Stimulated activated CD4-positive, alpha-beta T cell treated with anti-CD3 and anti-CD28 coated beads, Interleukin-4, amount 100 ng/mL, for 24 hours (primary cell): Measurements from ENCODE around the gene ZFYVE28.

Source experiments
- DNase-seq: peaks from one replicate; pipeline ENCODE4 v3.0.0-alpha.2; 2020

Gene ZFYVE28

DNA sequence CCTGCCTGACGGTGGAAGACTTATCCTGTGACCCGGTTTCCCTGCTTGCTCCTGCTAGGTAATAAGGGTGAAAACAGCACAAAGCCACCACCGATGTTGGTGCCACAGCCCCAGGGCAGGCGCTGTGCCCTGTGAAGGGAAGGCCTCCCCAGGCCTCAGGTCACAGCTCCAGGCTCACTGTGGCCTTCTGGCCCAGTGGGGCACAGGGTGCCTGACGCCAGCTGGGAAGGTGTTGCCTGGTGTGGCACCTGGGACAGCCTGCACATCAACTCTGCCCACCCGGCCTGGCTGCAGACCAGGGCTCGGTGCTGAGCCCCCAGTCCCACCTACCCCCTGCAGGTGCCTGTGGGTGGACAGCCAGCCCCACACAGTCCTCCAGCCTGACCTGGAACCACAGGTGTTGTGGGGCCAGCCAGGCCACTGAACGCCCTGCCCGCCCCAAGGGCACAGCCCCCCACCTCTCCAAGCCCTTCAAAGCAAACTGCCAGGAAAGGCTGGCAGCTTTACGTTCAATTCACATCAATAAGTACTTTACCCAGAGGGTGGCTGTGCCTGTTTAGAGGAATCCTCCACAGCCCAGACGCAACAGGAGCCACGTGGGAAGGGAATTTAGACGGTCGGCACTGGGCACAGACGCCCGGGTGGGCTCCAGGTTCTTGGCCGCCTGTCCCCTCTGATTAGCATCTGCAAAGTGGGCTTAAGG, 54.3 kb downstream of the ZFYVE28 start:
- no peak for DNase-seq

DNA sequence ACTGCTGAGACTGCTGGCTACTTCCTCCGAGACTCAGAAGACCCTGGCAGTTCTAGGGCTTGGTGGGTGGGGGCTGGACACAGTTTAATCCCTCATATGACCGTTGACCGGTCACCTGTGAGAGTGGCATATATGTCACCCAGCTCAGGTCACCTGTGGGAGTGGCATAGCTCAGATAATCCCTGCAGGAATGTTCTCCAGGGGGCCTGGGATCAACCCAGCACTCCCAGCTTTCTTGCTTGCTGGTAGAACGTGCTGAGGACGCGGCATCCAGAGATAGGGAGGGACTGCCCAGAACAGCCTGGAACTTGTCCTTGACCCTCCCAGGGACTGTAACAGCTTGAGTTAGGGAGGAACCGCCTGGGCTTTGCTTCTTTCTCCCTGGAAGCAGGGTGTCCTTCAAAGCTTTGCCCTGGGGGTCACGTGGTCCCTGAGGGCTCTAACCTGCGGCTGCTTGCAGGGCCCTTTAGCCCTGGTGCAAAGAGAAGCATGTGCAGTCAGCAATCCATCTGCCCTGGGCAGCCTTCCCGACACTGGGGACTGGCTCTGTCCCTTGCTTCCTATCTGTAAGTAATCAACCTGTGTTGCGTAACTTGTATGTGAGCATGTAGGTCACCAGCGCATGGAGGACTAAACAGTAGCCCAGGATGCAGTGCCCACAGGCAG, 55.3 kb downstream of the ZFYVE28 start:
- no peak for DNase-seq

DNA sequence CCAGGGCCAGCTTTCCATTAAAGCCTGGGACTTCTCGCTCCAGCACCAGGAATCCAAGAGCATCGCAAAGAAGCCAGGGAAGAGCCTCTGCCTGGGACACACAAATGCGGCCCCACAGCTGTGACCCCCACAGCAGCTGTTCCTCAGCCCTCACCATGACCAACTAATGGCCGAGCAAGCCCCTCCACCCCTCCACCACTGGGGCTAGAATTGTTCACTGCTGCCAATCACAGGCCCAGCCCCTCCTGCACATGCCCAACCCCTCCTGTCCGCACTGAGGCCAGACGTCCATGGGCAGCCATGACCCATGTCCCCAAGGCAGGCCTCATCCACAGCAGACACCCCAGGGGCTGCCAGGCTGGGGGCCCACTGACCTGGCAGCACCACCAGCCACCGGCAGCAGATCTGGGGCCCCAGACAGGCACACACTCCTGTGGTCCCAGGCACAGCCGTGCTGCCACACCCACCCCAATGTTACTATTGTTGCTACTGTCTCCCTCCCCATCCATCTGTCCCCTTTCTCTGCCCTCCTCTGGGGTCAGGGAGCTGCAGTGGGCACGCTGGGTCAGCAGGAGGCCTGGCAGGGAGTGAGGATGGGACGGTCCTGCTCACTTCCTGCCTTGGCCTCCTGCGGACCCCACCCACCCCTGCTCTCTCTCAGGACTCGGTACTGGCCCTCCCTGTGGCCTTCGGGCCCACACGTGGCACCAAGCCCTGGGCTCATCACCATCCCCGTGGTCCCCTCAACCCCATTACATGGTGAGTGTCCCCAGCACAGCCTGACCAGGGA, 56.0 kb downstream of the ZFYVE28 start:
- no peak for DNase-seq

DNA sequence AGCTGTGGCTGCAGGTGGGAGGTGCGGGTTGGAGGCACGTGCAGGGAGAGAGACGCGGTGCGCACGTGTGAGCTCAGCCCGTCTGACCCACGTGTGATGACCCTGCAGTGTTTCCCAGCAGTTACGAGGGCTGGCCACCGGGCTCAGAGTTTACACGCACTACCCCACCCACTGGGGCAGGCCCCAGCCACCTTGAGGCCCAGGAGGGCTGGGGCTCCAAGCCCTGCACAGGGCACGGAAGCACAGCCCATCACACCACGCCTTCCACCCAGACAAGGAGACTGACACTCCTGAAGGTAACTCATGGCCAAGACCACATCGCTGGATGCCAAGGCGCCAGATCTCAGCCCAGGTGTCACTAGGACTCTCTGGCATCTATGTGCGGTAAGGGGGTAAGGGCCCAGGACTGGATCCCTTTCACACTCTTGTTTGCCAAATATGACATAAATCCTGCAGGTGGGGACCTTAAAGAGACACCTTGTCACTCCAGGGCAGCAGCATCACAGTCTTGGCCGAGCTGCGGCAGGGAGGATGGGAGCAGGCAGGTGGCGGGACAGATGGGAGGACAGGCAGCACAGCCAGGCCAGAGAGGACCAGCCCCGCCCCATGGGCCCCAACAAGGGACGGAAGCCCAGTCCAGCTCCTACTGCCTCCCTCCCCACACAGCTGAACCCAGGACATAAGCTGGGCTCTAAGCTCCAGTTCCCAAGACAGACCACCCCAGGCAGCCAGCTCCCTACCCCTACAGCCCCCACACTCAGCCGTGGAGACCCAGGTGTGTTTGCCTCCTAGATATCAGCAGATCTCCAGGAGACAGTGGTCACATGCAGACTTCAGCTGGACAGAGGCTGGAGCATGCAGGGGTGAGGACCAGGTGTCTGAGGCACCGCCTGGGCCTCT, 56.8 kb downstream of the ZFYVE28 start:
- DNase-seq: no peak

DNA sequence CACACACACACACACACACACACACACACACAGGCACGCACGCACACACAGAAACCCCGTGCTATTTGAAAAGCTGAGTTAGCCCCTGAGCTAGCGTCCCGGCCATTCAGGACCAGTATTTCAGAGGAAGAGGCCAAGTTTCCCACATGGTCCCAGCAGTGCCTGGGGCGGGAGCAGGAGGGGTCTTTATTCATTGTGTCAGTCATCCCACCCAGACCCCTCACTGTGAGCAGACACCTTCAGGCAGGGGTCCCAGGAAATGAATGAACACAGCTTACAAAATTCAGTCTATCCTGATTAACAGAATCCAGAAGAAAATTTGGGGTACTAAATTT, 58.1 kb downstream of the ZFYVE28 start:
- no peak for DNase-seq

DNA sequence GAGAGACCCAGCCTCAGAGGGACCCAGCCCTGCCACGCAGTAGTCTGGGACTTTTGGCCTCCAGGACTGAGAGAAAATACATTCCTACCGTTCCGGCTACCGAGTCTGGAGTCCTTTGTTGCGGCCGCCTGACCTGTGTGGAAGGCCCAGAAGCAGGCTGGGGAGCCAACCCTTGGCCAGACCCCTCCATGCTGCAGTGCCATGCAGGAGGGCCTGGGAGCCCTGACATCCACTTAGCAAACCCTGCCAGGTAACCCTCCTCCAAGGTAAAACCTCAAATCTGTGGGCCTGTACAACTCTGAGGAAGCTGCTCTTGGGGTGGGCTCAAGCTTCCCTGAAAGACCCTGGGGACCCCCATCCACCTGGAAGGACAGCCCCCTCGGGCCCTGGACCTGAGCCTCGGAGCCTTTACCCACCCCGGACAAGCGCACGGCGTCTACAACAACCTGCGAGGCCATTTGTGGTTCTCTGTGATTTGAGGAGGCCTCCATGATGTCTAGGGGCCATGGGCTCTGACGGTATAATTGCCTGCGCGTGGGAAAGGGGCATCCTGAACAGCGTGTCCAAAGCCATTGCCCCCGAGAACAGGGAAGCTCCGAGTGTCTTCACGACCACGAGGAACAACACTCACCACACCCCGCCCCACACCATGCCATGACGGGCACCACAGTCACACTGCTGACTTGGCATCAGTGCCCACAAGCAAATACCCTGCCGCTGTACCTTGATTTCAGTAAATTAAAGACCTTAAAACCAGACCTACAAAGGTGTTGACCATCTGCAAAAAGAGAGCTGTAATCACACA, 58.7 kb downstream of the ZFYVE28 start:
- no peak for DNase-seq

DNA sequence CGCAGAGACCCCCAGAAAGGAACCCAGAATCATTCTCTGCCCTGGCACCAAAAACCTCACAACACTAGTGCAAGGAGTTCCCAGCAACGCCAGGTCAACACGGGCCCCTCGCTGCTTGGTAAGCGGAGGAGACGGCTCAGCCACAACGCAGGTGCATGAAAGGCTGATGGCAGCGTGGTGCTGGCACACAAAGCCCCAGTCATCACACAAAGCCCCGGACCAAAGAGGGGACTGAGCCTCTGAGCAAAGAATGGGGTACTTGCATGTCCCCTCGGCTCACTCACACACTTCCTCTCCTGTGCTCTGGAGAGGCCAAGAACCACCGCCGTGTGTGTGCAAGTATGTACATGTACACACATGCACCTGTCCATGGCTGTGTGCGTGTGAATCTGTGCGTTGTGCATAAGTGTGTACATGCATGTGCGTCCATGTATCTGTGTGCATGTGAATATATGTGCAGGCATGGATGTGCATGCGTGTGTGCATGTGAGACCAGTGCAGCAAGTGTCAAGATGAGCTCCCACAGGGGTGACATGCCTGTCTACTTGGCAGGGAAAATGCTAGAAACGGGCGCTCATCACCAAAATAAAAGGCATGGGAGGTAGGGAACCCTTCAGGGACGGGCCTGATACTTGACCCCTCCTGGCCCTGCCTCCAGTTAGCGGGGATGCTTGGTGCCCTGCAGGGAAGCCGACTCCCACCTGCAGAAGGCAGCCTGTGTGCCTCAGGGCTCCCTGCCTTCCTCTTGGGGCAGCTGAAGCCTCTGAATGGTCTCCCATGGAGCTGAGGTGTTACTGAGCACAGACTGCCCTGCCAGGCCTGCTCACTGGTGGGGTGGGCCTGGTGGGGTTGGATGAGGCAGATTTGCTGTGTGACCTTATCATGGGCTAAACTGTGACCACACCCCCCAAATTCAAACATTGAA, 60.4 kb downstream of the ZFYVE28 start:
- no peak for DNase-seq

DNA sequence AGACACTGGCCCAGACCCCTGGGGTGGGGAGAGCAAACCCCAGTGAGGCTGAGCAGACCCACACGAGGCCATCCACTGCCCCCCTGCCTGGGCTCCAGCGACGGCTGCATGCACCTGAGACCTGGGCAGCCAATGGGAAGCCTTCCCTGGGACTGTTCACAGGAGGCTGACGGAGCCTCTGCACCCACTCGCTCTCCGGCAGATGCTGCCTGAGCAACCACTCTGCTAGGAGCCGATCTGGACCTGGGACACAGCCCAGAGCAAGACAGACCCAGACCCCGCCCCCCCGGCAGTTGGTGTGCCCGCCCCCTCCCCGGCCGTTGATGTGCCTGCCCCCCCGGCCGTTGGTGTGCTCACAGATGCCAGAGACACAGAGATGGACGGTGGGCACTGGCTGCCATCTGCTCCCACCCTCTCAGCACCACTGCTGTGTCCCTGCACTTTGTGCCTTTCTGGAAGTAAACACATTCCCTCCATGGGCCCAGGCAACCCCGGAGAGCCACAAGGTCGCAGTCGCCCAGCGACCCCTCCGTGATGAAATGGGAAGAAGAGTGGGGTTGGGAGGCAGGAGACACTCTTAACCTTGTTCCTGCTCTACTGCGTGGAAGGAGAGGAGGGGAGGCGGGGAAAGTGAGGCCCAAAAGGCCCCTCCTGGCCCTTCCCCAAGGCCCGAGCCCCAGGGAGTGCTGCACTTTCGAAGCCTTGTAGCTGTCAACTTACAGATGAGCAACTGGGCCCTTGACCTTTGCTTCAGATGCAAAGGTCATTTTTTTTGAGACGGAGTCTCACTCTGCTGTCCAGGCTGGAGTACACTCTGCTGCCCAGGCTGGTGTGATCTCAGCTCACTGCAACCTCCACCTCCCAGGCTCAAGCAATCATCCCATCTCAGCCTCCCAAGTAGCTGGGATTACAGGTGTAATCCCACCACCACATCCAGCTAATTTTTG, 62.0 kb downstream of the ZFYVE28 start:
- no peak for DNase-seq

DNA sequence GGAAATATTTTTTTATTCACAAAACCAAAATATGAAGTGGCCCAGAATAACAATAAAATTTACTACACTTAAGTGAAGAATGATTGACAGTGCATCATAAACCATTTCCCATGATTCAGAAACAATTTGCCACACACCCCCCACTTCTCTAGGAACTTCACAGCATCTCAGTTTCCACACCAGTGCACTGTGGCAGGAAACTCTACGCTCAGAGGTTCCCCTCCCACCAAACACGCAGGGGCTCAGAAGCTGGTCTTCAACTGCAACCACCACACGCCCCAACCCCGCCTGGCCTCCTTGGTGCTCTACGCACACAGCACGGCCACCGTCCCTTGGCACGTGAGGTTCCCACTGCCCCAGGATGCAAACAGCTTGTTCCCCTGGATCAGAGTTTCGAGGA, 63.7 kb downstream of the ZFYVE28 start:
- DNase-seq: no peak

DNA sequence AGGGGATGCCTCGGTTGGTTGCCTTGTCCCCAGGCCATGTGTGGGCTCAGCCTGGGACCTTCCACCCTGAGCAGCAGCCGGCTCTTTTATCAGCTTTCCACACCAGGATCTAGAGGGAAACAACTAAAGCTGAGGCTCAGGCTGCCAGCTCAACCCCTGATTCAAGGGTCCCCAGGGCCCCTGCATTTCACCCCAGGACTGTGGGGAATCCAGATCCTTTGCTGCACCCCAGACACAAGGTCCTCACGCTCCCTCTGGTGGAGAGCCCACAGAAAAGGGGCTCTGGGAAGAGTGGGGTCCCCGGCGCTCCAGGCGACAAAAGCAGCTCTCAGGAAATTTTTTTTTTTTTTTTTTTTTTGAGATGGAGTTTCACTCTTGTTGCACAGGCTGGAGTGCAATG, 64.3 kb downstream of the ZFYVE28 start:
- no peak for DNase-seq

DNA sequence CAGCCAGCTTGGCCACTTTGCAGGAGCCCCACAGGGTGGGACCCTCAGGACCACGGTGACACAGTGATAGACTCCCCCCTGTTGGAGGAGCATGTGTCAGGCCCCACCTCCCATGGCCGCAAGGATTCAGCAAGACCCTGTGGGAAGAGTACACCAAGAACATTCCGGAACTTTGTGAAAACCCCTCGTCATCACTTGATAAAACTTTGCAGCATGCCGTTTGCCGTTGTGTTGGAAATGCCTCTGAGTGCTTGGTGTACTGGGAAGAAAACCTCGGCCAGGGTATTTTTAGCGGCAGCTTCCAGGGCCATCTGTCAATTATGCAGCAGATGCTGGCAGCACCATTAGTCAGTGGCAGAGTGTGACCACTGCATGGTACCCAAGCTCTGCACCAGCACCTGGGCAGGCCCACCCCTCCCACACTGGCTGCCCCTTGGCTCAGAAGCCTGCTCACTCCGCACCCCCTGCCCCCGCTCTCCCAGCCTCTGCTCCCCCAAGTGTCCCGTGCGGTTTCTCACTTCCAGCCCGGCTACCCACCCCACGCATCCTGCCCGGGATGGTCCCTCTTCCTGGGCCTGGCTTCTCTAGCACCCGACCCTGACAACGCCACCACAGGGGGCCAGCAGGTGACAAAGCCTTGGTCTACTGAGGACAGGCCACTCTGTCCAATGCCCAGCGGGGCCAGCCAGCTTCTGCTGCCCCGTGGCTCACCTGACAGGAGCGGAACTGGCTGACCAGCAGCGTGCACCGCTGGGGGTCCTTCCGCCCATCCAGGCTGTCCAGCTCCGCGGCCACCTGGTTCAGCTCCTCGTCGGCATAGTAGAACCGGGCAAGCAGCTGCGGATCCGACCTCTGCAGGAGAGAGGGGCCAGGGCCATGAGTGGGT, 65.0 kb downstream of the ZFYVE28 start:
- no peak for DNase-seq

DNA sequence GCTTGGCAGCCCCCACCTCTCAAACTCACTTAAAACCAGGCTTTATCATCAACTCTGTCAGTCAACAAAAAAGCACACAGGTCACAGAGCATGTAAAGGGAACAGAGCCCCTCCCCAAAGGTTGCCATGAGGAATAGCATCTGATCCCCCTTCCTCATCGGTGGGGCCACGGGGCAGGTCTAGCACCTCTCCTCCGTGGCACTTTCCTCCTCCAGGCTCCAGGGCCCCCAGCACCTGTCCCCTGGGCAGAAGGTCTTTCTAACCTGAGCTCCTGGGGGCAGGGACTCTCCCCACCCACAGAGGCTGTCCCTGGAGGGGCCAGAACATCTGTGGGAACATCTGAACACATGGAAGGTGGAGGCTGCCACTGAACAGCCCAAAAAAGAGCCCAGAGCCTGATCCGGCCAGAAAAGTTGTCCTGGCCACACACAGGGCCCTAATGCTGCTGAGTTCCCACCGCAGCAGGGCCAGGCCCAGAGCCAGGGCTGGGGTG, 65.7 kb downstream of the ZFYVE28 start:
- no peak for DNase-seq

DNA sequence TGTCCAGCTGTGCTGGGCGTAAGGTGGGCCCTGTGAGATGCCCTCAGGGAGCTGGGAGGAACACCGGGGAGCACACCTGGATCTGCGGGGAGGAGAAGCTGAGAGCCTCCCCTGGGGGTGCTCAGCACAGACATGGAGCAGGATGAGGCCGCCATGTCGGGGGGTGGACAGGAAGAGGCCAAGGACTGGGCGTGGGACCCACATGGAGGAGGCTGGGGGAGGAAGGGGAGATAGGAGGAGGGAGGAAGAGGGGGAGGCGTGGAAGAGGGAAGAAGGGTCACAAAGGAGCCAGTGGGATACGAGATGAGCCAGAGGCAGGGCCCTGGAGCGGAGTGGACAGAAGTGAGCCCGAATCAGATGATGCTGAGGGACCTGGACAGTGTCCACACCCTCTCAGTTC, 66.3 kb downstream of the ZFYVE28 start:
- no peak for DNase-seq

DNA sequence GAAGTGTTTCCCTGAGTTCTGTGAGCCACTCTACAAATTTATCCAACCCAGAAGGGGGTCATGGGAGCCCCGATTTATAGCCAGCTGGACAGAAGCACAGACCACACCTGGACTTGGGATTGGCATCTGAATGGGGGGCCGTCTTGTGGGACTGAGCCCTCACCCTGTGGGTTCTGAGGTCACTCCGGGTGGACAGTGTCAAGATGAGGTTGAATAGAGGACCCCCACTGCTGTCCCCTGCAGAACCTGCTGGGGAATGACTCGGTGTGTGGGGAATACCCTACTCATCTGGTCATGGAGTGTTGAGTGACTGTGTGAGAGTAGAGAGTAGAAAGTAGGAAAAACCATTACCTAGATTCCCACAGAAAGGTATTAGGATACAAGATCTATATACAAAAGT, 67.5 kb downstream of the ZFYVE28 start:
- no peak for DNase-seq

DNA sequence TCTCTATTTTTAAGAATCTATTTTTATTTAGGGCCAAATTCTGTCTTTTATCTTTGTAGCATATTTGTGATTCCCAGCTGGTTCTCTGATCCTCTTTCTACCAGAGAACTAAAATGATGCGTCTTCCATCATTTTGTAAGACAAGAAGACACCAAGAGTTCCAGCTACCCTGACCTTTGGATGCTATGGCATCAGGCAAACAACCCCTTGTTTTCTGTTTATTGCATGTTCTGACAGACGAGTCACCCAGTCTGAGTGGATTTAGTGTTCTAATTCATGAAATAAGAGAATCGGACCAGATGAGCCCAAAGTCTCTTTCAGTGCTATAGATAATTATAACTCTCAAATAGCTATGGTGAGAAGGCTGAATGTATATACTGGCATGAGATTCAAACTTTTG, 69.7 kb downstream of the ZFYVE28 start:
- DNase-seq: no peak

DNA sequence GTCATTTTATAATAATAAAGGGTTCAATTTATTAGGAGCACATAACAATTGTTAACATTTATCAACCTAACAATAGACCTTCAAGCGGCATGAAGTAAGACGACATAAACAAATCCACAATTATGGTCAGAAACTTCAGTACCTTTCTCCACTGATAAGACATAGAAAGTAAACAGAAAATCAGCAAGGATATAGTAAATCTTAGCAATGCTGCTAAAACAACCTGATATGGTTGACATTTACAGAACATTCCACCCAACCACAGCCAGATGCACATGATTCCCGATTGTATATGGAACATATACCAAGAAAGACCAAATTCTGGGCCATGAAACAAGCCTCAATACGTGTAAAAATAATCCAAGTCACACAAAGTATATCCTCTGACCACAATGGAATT, 71.3 kb downstream of the ZFYVE28 start:
- no peak for DNase-seq

DNA sequence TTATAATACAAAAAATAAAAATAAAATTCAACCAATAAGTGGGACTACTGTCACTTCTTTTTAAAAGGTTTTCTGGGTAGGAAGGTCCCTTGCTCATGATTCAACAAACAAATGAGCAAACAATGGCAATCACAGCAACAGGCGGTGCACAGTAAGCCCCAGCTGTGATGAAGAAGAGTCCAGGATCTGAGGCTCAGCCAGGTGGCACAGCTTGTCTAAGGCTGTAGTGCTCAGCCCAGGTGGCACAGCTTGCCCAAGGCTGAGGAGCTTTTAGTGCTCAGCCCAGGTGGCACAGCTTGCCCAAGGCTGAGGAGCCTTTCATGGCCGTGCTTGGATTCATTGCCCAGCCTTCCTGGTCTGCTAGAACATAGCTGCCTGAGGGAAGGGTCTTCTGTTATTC, 75.0 kb downstream of the ZFYVE28 start:
- no peak for DNase-seq

DNA sequence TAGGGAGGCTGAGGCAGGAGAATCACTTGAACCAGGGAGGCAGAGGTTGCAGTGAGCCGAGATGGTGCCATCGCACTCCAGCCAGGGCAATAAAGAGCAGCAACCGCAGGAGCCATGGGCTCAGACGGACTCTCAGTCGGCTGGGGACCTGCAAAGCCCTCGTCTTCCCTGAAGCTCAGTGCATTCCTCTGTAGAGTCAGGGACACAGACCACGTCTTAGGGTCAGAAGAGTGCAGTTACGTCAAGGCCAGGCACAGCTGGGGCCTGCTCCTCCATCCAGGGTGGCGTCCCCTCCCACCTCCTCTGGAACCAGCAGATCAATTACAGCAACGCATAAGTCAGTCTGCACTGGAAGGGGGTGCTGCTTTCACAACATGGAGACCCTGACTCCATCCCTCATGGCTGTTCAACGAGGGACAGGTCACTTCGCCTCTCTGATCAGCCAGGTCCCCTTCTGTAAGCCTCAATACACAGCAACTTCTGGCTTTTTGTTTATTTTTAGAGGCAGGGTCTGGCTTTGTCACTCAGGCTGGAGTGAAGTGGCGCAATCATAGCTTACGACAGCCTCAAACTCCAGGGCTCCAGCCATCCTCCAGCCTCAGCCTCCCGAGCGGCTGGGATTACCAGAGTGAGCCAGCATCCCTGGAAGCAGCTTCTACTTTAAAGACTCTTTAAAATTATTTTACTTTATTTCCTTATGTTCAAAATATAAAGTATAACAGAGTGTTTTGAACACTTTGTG, 76.4 kb downstream of the ZFYVE28 start:
- DNase-seq: no peak
